A172 (cell line): Measurements from ENCODE around the gene SF3B6. TPM values are rescaled to one million over a fixed set of nuclear protein-coding genes. Genes with fewer than 3 reads are reported as not detected.
"Not testable (repeated sequence)": the region's sequence is repeated elsewhere in the genome, so short reads cannot be mapped to it uniquely, and the experiment has no call there.

Experiments used
- DNase-seq: peaks from one replicate; pipeline ENCODE4 v3.0.0-alpha.2; 2015; ENCODE audit warnings: low spot score
- total RNA-seq: library from RNA; depleted of rRNA; stranded (reverse); fragments of >200 nt; shearing (Covaris generic); gene quantifications from 2 replicates; pipeline ENCODE4 v1.2.3, GENCODE V29; 2014; rRNA removed

The SF3B6 gene
- total RNA-seq: 338 and 380 TPM in 2 replicates

GRCh38 chr2:24075915-24076848 lies at the start of gene SF3B6:
SF3B6 (minus strand) TSS chr2:24076326; CDS start chr2:24076229, 97 bp downstream.
- peak; percentile 99 for DNase-seq

- peak; percentile 44 for DNase-seq
These were observed 47.9 kb upstream of the SF3B6 start for GRCh38 chr2:24123922-24124580.

- peak; percentile 73 for DNase-seq
These were observed 47.2 kb upstream of the SF3B6 start, which contains the start of the genes FAM228B and PFN4 for GRCh38 chr2:24123195-24123921. FAM228B (plus strand) TSS chr2:24123469; CDS start chr2:24124362, 893 bp downstream. PFN4 (minus strand) TSS chr2:24123334; CDS start chr2:24122535, 799 bp downstream.

- no peak for DNase-seq
These were observed 46.5 kb upstream of the SF3B6 start for GRCh38 chr2:24122366-24123194.

- DNase-seq: no peak
These were observed 45.3 kb upstream of the SF3B6 start for GRCh38 chr2:24121469-24121868.

- DNase-seq: no peak
These were observed 44.9 kb upstream of the SF3B6 start for GRCh38 chr2:24121066-24121465.

GRCh38 chr2:24117902-24118301 lies 41.8 kb upstream of the SF3B6 start:
- DNase-seq: no peak

GRCh38 chr2:24115057-24115456 lies 38.9 kb upstream of the SF3B6 start:
- DNase-seq: no peak

GRCh38 chr2:24111407-24111901 lies 35.3 kb upstream of the SF3B6 start:
- peak; percentile 59 for DNase-seq

- no peak for DNase-seq
These were observed 34.7 kb upstream of the SF3B6 start for GRCh38 chr2:24110660-24111303.

GRCh38 chr2:24109431-24109830 lies 33.3 kb upstream of the SF3B6 start:
- not testable (repeated sequence) for DNase-seq

- DNase-seq: no peak
These were observed 31.2 kb upstream of the SF3B6 start for GRCh38 chr2:24107336-24107735.

GRCh38 chr2:24106786-24107185 lies 30.7 kb upstream of the SF3B6 start:
- no peak for DNase-seq

- no peak for DNase-seq
These were observed 29.7 kb upstream of the SF3B6 start for GRCh38 chr2:24105816-24106215.

GRCh38 chr2:24104906-24105305 lies 28.8 kb upstream of the SF3B6 start:
- DNase-seq: no peak

- DNase-seq: no peak
These were observed 28.1 kb upstream of the SF3B6 start for GRCh38 chr2:24104110-24104650.

- no peak for DNase-seq
These were observed 26.6 kb upstream of the SF3B6 start for GRCh38 chr2:24102677-24103076.

- no peak for DNase-seq
These were observed 25.9 kb upstream of the SF3B6 start for GRCh38 chr2:24101992-24102391.

- DNase-seq: not testable (repeated sequence)
These were observed 24.6 kb upstream of the SF3B6 start for GRCh38 chr2:24100732-24101131.

GRCh38 chr2:24095171-24095677 lies 19.1 kb upstream of the SF3B6 start:
- DNase-seq: not testable (repeated sequence)
